ENCODE measurements around the gene ARHGAP31.

GRCh38 chr3:119310071-119310470 lies 15.9 kb downstream of the ARHGAP31 start:
- TF ChIP-seq CTCF (IDR thresholded peaks at IDR 0.05 in 8 of 11, conservative IDR thresholded peaks at IDR 0.05 in 3 of 11) (no peak), POLR2A (IDR thresholded peaks at IDR 0.05) (no peak), POLR2AphosphoS5 (IDR thresholded peaks at IDR 0.05) (no peak)
